B cell (primary cell): ENCODE data around the gene AGAP6. TPM values are rescaled to one million over a fixed set of nuclear protein-coding genes. Genes with fewer than 3 reads are reported as not detected.
"Not testable (repeated sequence)": the region's sequence is repeated elsewhere in the genome, so short reads cannot be mapped to it uniquely, and the experiment has no call there.

ENCODE experiments used
- ATAC-seq: fragments of 200-7000 bp; cut with Tn5 transposase; one replicate; pipeline ENCODE4 v1.10.0; 2021; ENCODE audit warnings: low read depth, mild to moderate bottlenecking, moderate number of reproducible peaks, moderate library complexity
- CTCF ChIA-PET: fragments of 350-600 bp; sonication (Branson Sonifier 250); formaldehyde crosslinking; loops from one replicate; lab custom pipeline; 2021; ENCODE audit warnings: antibody characterized with exemption, inconsistent platforms; lab: Charles Lee
- POLR2A ChIA-PET: fragments of 350-600 bp; sonication (Branson Sonifier 250); formaldehyde crosslinking; loops from one replicate; lab custom pipeline; 2021; ENCODE audit warnings: antibody characterized with exemption; lab: Charles Lee
- DNase-seq: peaks from one replicate; pipeline ENCODE4 v3.0.0; 2013
- H2AFZ ChIP-seq: 2 replicates; pipeline ENCODE4 v1.6.1; 2012; ENCODE audit warnings: mild to moderate bottlenecking, low read depth, low read length; ENCODE audit not compliant: insufficient read depth, poor library complexity, severe bottlenecking
- H3K27ac ChIP-seq, 2 donors: 1 replicate in 1 of 2; 2 replicates in 1 of 2; pipeline ENCODE4 v1.5.1; 2012 to 2013; ENCODE audit warnings: low read length in 2 of 2, mild to moderate bottlenecking in 2 of 2, moderate library complexity in 1 of 2
- H3K27me3 ChIP-seq, 4 experiments: fragments of 200-600 bp in 1 of 4; sonication (generic) in 1 of 4; replicated peaks in 1 of 4; 1 replicate in 2 of 4; 2 replicates in 2 of 4; pipeline versions ENCODE4 v1.6.1 to v1.7.0; 2013 to 2016; ENCODE audit warnings: low read length in 3 of 4, mild to moderate bottlenecking in 2 of 4, mixed read lengths in 1 of 4, moderate library complexity in 1 of 4; ENCODE audit not compliant: insufficient read depth in 4 of 4, control insufficient read depth in 3 of 4; ENCODE audit errors: control extremely low read depth in 1 of 4
- H3K36me3 ChIP-seq, 2 experiments: replicated peaks in 1 of 2; 1 replicate in 1 of 2; 2 replicates in 1 of 2; pipeline versions ENCODE4 v1.6.1 to v1.7.1; 2013; ENCODE audit warnings: low read length in 1 of 2; ENCODE audit not compliant: insufficient read depth in 2 of 2, control insufficient read depth in 1 of 2; ENCODE audit errors: control extremely low read depth in 1 of 2, extremely low read depth in 1 of 2
- H3K4me1 ChIP-seq, 2 donors: fragments of 200-600 bp in 1 of 2; sonication (generic) in 1 of 2; 1 replicate in 1 of 2; 2 replicates in 1 of 2; pipeline versions ENCODE4 v1.5.1 to v1.6.1; 2013 to 2017; ENCODE audit warnings: low read length in 2 of 2; ENCODE audit not compliant: control insufficient read depth in 2 of 2, insufficient read depth in 2 of 2
- H3K4me2 ChIP-seq: replicated peaks from 2 replicates; pipeline ENCODE3; 2012; ENCODE audit warnings: mild to moderate bottlenecking, low read depth, low read length; ENCODE audit not compliant: poor library complexity, severe bottlenecking
- H3K4me3 ChIP-seq, 5 experiments: fragments of 200-600 bp in 1 of 5; sonication (generic) in 1 of 5; 1 replicate in 3 of 5; 2 replicates in 2 of 5; pipeline versions ENCODE4 v1.5.1 to v1.7.0; 2011 to 2016; ENCODE audit warnings: low read length in 4 of 5, mild to moderate bottlenecking in 4 of 5, low read depth in 2 of 5, control low read depth in 1 of 5, moderate library complexity in 1 of 5; ENCODE audit not compliant: insufficient read depth in 1 of 5; ENCODE audit errors: control extremely low read depth in 1 of 5, extremely low read depth in 1 of 5
- H3K79me2 ChIP-seq: fragments of 200-600 bp; sonication (generic); one replicate; pipeline ENCODE4 v1.6.0; 2016; ENCODE audit warnings: low read length; ENCODE audit not compliant: control insufficient read depth, insufficient read depth
- H3K9ac ChIP-seq: fragments of 200-600 bp; sonication (generic); 2 replicates; pipeline ENCODE4 v1.6.1; 2017; ENCODE audit warnings: mild to moderate bottlenecking, low read length, moderate library complexity
- H3K9me3 ChIP-seq, 3 donors: one replicate each; pipeline versions ENCODE4 v1.6.1 to v1.7.1; 2013; ENCODE audit warnings: low read length in 2 of 3; ENCODE audit not compliant: control insufficient read depth in 2 of 3, insufficient read depth in 1 of 3; ENCODE audit errors: control extremely low read depth in 1 of 3
- H4K20me1 ChIP-seq: 2 replicates; pipeline ENCODE4 v1.6.0; 2012; ENCODE audit warnings: mild to moderate bottlenecking, low read length; ENCODE audit not compliant: insufficient read depth, control insufficient read depth, poor library complexity, severe bottlenecking
- H3K27ac Mint-ChIP-seq: one replicate; pipeline ENCODE4 v1.8.0; 2021; ENCODE audit warnings: mixed read lengths
- H3K27me3 Mint-ChIP-seq: one replicate; pipeline ENCODE4 v1.8.0; 2021; ENCODE audit warnings: mixed read lengths
- H3K4me1 Mint-ChIP-seq: one replicate; pipeline ENCODE4 v1.8.0; 2021; ENCODE audit warnings: mixed read lengths
- H3K4me3 Mint-ChIP-seq: one replicate; pipeline ENCODE4 v1.8.0; 2021; ENCODE audit warnings: mixed read lengths
- H3K9me3 Mint-ChIP-seq: one replicate; pipeline ENCODE4 v1.8.0; 2022; ENCODE audit warnings: mixed read lengths; ENCODE audit not compliant: insufficient read depth
- WGBS: methylation state at CpG from one replicate; pipeline ENCODE4 v1.1.5; 2013; ENCODE audit warnings: missing lambda C conversion rate; ENCODE audit not compliant: insufficient coverage; 5-methylcytosine and 5-hydroxymethylcytosine counted together
- intact Hi-C: fragments of 100-400 bp; cut with micrococcal nuclease; formaldehyde crosslinking; loops from one replicate; pipeline ENCODE4 v1.10.0; 2022
- polyA plus RNA-seq: library from polyadenylated mRNA; depleted of rRNA; stranded (reverse); fragments of >200 nt; gene quantifications from 2 replicates; pipeline ENCODE4 v1.2.3, GENCODE V29; 2012
- total RNA-seq, 2 donors: library from RNA; stranded (reverse); fragments of 120-200 nt in 1 of 2; gene quantifications; 1 replicate in 1 of 2; 2 replicates in 1 of 2; pipeline versions ENCODE4 v1.2.3 to v1.2.4, GENCODE V29; 2013 to 2022

AGAP6 gene
- total and polyA plus RNA-seq, 2 donors (not counting 1 experiment from before 2014, with no cell fraction given): 26.3 to 41.0 TPM

DNA sequence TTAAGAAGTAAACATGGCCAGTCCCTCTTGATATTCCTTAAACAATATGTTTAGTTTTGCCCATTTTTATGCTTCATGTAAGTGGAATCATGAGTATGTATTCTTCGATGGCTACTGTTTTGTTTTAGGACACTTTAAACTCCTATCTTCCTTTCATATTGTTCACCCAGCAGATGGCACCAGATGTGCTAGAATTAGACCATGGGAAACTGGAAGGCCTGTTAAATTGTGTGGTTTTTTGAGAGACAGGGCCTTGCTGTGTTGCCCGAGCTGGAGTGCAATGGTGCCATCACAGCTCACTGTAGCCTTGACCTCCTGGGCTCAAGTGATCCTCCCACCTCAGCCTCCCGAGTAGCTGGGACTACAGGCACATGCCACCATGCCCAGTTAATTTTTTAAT lies 35.1 kb upstream of the AGAP6 start:
- DNase-seq, H4K20me1 ChIP-seq, H3K27me3 ChIP-seq, H3K4me1 ChIP-seq, H3K9me3 Mint-ChIP-seq, H3K4me3 ChIP-seq, H3K27ac Mint-ChIP-seq, H2AFZ ChIP-seq, H3K9ac ChIP-seq, H3K27ac ChIP-seq, H3K79me2 ChIP-seq, H3K27me3 Mint-ChIP-seq, POLR2A ChIA-PET, H3K4me3 Mint-ChIP-seq, H3K4me1 Mint-ChIP-seq, H3K4me2 ChIP-seq, intact Hi-C loops, H3K9me3 ChIP-seq, ATAC-seq, CTCF ChIA-PET: not testable (repeated sequence)
- WGBS: no CpG with 5 or more reads among the region's 3 CpGs
- H3K36me3 ChIP-seq: peaks cover 2 to 11% of the 10 kb centered on the region in 2 experiments

DNA sequence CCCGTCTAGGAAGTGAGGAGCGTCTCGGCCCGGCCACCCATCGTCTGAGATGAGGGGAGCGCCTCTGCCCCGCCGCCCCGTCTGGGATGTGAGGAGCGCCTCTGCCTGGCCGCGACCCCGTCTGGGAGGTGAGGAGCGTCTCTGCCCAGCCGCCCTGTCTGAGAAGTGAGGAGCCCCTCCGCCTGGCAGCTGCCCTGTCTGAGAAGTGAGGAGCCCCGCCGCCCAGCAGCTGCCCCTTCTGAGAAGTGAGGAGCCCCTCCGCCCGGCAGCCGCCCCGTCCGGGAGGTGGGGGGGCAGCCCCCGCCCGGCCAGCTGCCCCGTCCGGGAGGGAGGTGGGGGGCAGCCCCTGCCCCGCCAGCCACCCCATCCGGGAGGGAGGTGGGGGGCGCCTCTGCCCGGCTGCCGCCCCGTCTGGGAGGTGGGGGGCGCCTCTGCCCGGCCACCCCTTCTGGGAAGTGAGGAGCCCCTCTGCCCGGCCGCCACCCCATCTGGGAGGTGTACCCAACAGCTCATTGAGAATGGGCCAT lies 17.8 kb upstream of the AGAP6 start:
- H3K4me3 Mint-ChIP-seq, H3K36me3 ChIP-seq, H3K27ac ChIP-seq, H3K9ac ChIP-seq, H3K4me3 ChIP-seq, H3K27me3 Mint-ChIP-seq, H3K27ac Mint-ChIP-seq, ATAC-seq, H3K9me3 ChIP-seq, H3K4me1 Mint-ChIP-seq, H3K79me2 ChIP-seq, H3K27me3 ChIP-seq, DNase-seq, CTCF ChIA-PET, H3K4me1 ChIP-seq, H3K9me3 Mint-ChIP-seq, H3K4me2 ChIP-seq, H2AFZ ChIP-seq, H4K20me1 ChIP-seq, intact Hi-C loops, POLR2A ChIA-PET: not testable (repeated sequence)
- WGBS: 95% methylated on average over 10 of the region's 37 CpGs

DNA sequence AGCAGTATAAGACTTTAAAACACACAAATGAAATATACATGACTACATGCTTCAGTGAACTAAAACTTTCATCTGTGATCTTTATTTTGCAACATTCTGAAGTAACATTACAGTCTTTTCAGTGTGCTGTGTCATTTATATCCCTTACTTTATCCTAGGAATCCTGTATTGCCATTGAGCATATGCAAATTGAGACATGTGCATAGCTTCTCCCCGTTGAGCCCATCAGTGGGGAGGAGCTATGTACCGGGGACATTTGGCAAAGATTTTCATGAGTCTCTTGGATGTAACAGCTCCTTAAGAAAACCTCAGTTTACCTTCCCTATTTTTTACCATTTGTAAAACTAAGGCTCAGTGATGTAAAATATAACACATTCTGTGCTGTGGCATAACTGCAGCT lies 16.7 kb upstream of the AGAP6 start:
- H3K79me2 ChIP-seq, H3K27me3 ChIP-seq, H3K27ac Mint-ChIP-seq, intact Hi-C loops, ATAC-seq, CTCF ChIA-PET, H3K4me2 ChIP-seq, H3K27ac ChIP-seq, H3K27me3 Mint-ChIP-seq, POLR2A ChIA-PET, H3K9ac ChIP-seq, H2AFZ ChIP-seq, H3K9me3 Mint-ChIP-seq, DNase-seq, H3K36me3 ChIP-seq, H3K4me3 ChIP-seq, H3K4me3 Mint-ChIP-seq, H3K4me1 ChIP-seq, H3K4me1 Mint-ChIP-seq, H3K9me3 ChIP-seq, H4K20me1 ChIP-seq: not testable (repeated sequence)
- no CpG with 5 or more reads among the region's 2 CpGs for WGBS

- DNase-seq, H3K27me3 Mint-ChIP-seq, H3K36me3 ChIP-seq, H4K20me1 ChIP-seq, H2AFZ ChIP-seq, H3K4me3 ChIP-seq, H3K27ac Mint-ChIP-seq, H3K4me1 ChIP-seq, H3K27ac ChIP-seq, H3K4me1 Mint-ChIP-seq, intact Hi-C loops, CTCF ChIA-PET, H3K27me3 ChIP-seq, H3K9me3 Mint-ChIP-seq, H3K79me2 ChIP-seq, H3K9ac ChIP-seq, ATAC-seq, H3K9me3 ChIP-seq, H3K4me2 ChIP-seq, H3K4me3 Mint-ChIP-seq, POLR2A ChIA-PET: not testable (repeated sequence)
- no CpG with 5 or more reads among the region's 3 CpGs for WGBS
Measured at GRCh38 chr10:49972094-49972493, 16.1 kb upstream of the AGAP6 start.
